ENCODE data around the gene CGB8. TPM values are rescaled to one million over a fixed set of nuclear protein-coding genes. Genes with fewer than 3 reads are reported as not detected.

The CGB8 gene
- polyA plus RNA-seq, 2 of the 4 experiments (the other 2 are of a cell fraction), result 0.63 to 2.7 TPM

- DNase-seq (ENCODE audit: low read depth in 1 of 2, low spot score in 1 of 2), result no peak
- Histone ChIP-seq H3K9me3 (no peaks in the 10 kb centered on the region), H3K4me3 (no peak overlapping the region), H3K4me2 (no peak overlapping the region), H3K27ac (no peak overlapping the region), H3K4me1 (peaks cover 13% of the 10 kb centered on the region; the same call in 2 of the 3 replicates)
- WGBS (ENCODE audit: missing lambda C conversion rate), result 93% methylated on average over 17 of the region's 17 CpGs
- POLR2A ChIA-PET, result interaction anchor here (0.6 kb wide), 1 partner anchor 40 kb away, joined by 3 read pairs; no protein-coding TSS in a partner anchor
- no peak for TF ChIP-seq HOXB5 (CRISPR knock-in tag; IDR thresholded peaks at IDR 0.05)
- TF ChIP-seq ZNF302 (CRISPR knock-in tag; IDR thresholded peaks at IDR 0.05), result no peak
- TF ChIP-seq RFX5 (IDR thresholded peaks at IDR 0.05), result no peak
- TF ChIP-seq, protein P1, sequence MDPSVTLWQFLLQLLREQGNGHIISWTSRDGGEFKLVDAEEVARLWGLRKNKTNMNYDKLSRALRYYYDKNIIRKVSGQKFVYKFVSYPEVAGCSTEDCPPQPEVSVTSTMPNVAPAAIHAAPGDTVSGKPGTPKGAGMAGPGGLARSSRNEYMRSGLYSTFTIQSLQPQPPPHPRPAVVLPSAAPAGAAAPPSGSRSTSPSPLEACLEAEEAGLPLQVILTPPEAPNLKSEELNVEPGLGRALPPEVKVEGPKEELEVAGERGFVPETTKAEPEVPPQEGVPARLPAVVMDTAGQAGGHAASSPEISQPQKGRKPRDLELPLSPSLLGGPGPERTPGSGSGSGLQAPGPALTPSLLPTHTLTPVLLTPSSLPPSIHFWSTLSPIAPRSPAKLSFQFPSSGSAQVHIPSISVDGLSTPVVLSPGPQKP (IDR thresholded peaks at IDR 0.05; ENCODE audit: low read depth, low read length), result no peak
- ATAC-seq, result no peak
- FAIRE-seq, result no peak
- CTCF ChIA-PET, result interaction anchor here (0.7 to 12.7 kb wide), 8 partner anchors 14 to 117 kb away, joined by 3 to 149 read pairs (median 4); partner anchors contain the start of gene RUVBL2
Measured at GRCh38 chr19:49091391-49092038, 42.6 kb upstream of the CGB8 start.

DNA sequence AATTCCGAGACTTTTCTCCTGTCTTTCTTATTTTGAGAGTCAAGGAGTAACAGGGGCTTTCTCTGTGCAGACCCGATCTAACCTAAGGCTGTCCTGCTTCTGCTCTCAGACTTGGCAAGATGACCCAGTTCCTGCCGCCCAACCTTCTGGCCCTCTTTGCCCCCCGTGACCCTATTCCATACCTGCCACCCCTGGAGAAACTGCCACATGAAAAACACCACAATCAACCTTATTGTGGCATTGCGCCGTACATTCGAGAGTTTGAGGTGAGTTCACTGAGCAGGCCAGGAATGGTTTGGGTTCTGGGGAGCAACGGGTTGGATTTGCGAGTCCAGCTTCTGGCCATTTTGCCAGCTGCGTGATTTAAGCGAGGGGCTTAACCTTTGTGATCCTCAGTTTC lies 37.4 kb upstream of the CGB8 start:
- H3K4me3 ChIP-seq, result peak overlapping the region; percentile 73
- 5% methylated on average over 11 of the region's 11 CpGs for whole genome bisulfite sequencing (ENCODE audit: missing lambda C conversion rate)
- H3K4me2 ChIP-seq, result peak overlapping the region; percentile 96
- H3K9me3 ChIP-seq, result no peaks in the 10 kb centered on the region
- no peak for DNase-seq (ENCODE audit: low read depth in 1 of 2, low spot score in 1 of 2)
- H3K4me1 ChIP-seq, result peaks cover 20% of the 10 kb centered on the region
- no peak for ATAC-seq
- ChIA-PET CTCF (interaction anchor here (0.6 to 12.7 kb wide), 8 partner anchors 9 to 140 kb away, joined by 4 to 149 read pairs (median 11); no protein-coding TSS in a partner anchor), POLR2A (no interaction called here)
- TF ChIP-seq JUN (IDR thresholded peaks at IDR 0.05) (no peak), FOXS1 (CRISPR knock-in tag; IDR thresholded peaks at IDR 0.05) (no peak), CBX2 (IDR thresholded peaks at IDR 0.05; ENCODE audit: borderline replicate concordance, low read depth) (no peak), HOXA7 (CRISPR knock-in tag; IDR thresholded peaks at IDR 0.05) (no peak), ZC3H11A (IDR thresholded peaks at IDR 0.05) (no peak), HOXB13 (CRISPR knock-in tag; IDR thresholded peaks at IDR 0.05; ENCODE audit: low read depth) (no peak), HEYL (CRISPR knock-in tag; IDR thresholded peaks at IDR 0.05) (no peak), POLR2AphosphoS2 (conservative IDR thresholded peaks at IDR 0.05; ENCODE audit: low read length) (no peak), ZSCAN20 (CRISPR knock-in tag; IDR thresholded peaks at IDR 0.05) (no peak), RAD21 (conservative IDR thresholded peaks at IDR 0.05 in 1 of 2, IDR thresholded peaks at IDR 0.05 in 1 of 2) (no peak), NFE2L2 (conservative IDR thresholded peaks at IDR 0.05; ENCODE audit: low read length) (no peak)
- TF ChIP-seq, protein P2, sequence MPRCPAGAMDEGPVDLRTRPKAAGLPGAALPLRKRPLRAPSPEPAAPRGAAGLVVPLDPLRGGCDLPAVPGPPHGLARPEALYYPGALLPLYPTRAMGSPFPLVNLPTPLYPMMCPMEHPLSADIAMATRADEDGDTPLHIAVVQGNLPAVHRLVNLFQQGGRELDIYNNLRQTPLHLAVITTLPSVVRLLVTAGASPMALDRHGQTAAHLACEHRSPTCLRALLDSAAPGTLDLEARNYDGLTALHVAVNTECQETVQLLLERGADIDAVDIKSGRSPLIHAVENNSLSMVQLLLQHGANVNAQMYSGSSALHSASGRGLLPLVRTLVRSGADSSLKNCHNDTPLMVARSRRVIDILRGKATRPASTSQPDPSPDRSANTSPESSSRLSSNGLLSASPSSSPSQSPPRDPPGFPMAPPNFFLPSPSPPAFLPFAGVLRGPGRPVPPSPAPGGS (IDR thresholded peaks at IDR 0.05), result no peak
- H3K27ac ChIP-seq, result peak overlapping the region; percentile 88 to 91
- FAIRE-seq, result no peak

GRCh38 chr19:49085868-49086232 lies 36.9 kb upstream of the CGB8 start:
- peaks cover 20% of the 10 kb centered on the region for H3K4me1 ChIP-seq
- under 1% methylated on average over 14 of the region's 14 CpGs for WGBS (ENCODE audit: missing lambda C conversion rate)
- H3K4me3 ChIP-seq, result peak overlapping the region; percentile 73
- H3K27ac ChIP-seq, result peak overlapping the region; percentile 88 to 91
- H3K4me2 ChIP-seq, result peak overlapping the region; percentile 96
- ATAC-seq (peak; percentile 1 to 4; a peak in 2 of 6 replicates), DNase-seq (ENCODE audit: low read depth in 1 of 2, low spot score in 1 of 2) (no peak), FAIRE-seq (peak; percentile 13)
- no peaks in the 10 kb centered on the region for H3K9me3 ChIP-seq
- ChIA-PET CTCF (interaction anchor here (0.7 to 12.7 kb wide), 7 partner anchors 9 to 122 kb away, joined by 3 to 149 read pairs (median 13); no protein-coding TSS in a partner anchor), POLR2A (no interaction called here)
- TF ChIP-seq, protein P3, sequence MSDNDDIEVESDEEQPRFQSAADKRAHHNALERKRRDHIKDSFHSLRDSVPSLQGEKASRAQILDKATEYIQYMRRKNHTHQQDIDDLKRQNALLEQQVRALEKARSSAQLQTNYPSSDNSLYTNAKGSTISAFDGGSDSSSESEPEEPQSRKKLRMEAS (IDR thresholded peaks at IDR 0.05), result no peak
- TF ChIP-seq NFE2L2 (conservative IDR thresholded peaks at IDR 0.05; ENCODE audit: low read length) (no peak), HOXB13 (CRISPR knock-in tag; IDR thresholded peaks at IDR 0.05; ENCODE audit: low read depth) (no peak), PHF8 (IDR thresholded peaks at IDR 0.05; ENCODE audit: borderline replicate concordance, low read depth) (no peak), KDM5A (IDR thresholded peaks at IDR 0.05) (peak; percentile 48; the same call in 1 of the 2 replicates), RFX5 (IDR thresholded peaks at IDR 0.05) (no peak), EP300 (IDR thresholded peaks at IDR 0.05) (no peak), CHD4 (IDR thresholded peaks at IDR 0.05; ENCODE audit: borderline replicate concordance) (no peak), SREBF2 (IDR thresholded peaks at IDR 0.05) (no peak), BHLHE40 (IDR thresholded peaks at IDR 0.05; ENCODE audit: low read depth, low read length) (0 out of 2 replicates have a peak, but pooled peaks have one; percentile 21), FOXS1 (CRISPR knock-in tag; IDR thresholded peaks at IDR 0.05) (no peak), RNF2 (IDR thresholded peaks at IDR 0.05; ENCODE audit: borderline replicate concordance, low read depth) (no peak), FOSL2 (IDR thresholded peaks at IDR 0.05) (no peak), FOSL2 (CRISPR knock-in tag; IDR thresholded peaks at IDR 0.05) (no peak)
- TF ChIP-seq, protein P4, sequence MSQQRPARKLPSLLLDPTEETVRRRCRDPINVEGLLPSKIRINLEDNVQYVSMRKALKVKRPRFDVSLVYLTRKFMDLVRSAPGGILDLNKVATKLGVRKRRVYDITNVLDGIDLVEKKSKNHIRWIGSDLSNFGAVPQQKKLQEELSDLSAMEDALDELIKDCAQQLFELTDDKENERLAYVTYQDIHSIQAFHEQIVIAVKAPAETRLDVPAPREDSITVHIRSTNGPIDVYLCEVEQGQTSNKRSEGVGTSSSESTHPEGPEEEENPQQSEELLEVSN (IDR thresholded peaks at IDR 0.05; ENCODE audit: borderline replicate concordance, low read depth), result no peak; the same call in 1 of the 2 replicates
- TF ChIP-seq, protein P5, sequence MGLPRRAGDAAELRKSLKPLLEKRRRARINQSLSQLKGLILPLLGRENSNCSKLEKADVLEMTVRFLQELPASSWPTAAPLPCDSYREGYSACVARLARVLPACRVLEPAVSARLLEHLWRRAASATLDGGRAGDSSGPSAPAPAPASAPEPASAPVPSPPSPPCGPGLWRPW (IDR thresholded peaks at IDR 0.05), result no peak
- TF ChIP-seq, protein P6, sequence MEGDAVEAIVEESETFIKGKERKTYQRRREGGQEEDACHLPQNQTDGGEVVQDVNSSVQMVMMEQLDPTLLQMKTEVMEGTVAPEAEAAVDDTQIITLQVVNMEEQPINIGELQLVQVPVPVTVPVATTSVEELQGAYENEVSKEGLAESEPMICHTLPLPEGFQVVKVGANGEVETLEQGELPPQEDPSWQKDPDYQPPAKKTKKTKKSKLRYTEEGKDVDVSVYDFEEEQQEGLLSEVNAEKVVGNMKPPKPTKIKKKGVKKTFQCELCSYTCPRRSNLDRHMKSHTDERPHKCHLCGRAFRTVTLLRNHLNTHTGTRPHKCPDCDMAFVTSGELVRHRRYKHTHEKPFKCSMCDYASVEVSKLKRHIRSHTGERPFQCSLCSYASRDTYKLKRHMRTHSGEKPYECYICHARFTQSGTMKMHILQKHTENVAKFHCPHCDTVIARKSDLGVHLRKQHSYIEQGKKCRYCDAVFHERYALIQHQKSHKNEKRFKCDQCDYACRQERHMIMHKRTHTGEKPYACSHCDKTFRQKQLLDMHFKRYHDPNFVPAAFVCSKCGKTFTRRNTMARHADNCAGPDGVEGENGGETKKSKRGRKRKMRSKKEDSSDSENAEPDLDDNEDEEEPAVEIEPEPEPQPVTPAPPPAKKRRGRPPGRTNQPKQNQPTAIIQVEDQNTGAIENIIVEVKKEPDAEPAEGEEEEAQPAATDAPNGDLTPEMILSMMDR (IDR thresholded peaks at IDR 0.05), result no peak

Data from A549 (cell line).